H1 (cell line): ENCODE results near the gene KRT14. TPM values are rescaled to one million over a fixed set of nuclear protein-coding genes. Genes with fewer than 3 reads are reported as not detected.
A peak's percentile ranks its signal among the peaks of the same experiment; 100 is the strongest.

Experiments used
- CTCF ChIA-PET: fragments of 300-600 bp; sonication (Branson Sonifier 250); formaldehyde crosslinking; loops from one replicate; lab custom pipeline; 2021; ENCODE audit not compliant: partially characterized antibody; lab: Charles Lee
- POLR2A ChIA-PET: fragments of 300-600 bp; sonication (Branson Sonifier 250); formaldehyde crosslinking; loops from one replicate; lab custom pipeline; 2021; ENCODE audit warnings: inconsistent platforms; ENCODE audit not compliant: partially characterized antibody; lab: Charles Lee
- DNase-seq, 2 experiments: peaks; one replicate each; pipeline versions ENCODE4 v3.0.0 to v3.0.0-alpha.2; 2010 to 2022; ENCODE audit warnings: low spot score in 2 of 2, low read depth in 1 of 2, mixed read lengths in 1 of 2
- FAIRE-seq: peaks from 2 replicates; lab custom pipeline; 2011; peaks lifted over from hg19 to GRCh38; lab: Jason Lieb, UNC
- H2AFZ ChIP-seq: 2 replicates; pipeline ENCODE4 v1.8.1; 2012; ENCODE audit warnings: low read length, inconsistent platforms
- H2AK5ac ChIP-seq: 2 replicates; pipeline ENCODE4 v1.6.1; 2013; ENCODE audit warnings: low read depth, low read length
- H2BK120ac ChIP-seq: replicated peaks from 2 replicates; pipeline ENCODE3; 2013; ENCODE audit warnings: low read depth, low read length, inconsistent platforms
- H2BK12ac ChIP-seq: 2 replicates; pipeline ENCODE4 v1.6.1; 2013; ENCODE audit warnings: low read depth, low read length
- H2BK15ac ChIP-seq: 2 replicates; pipeline ENCODE4 v1.6.1; 2013; ENCODE audit warnings: low read length
- H2BK20ac ChIP-seq: 2 replicates; pipeline ENCODE4 v1.6.1; 2013; ENCODE audit warnings: low read length
- H2BK5ac ChIP-seq: 2 replicates; pipeline ENCODE4 v1.6.1; 2013; ENCODE audit warnings: low read depth, low read length
- H3K14ac ChIP-seq: 2 replicates; pipeline ENCODE4 v1.6.1; 2013; ENCODE audit warnings: inconsistent platforms; ENCODE audit not compliant: insufficient read length
- H3K18ac ChIP-seq: 2 replicates; pipeline ENCODE4 v1.6.1; 2013; ENCODE audit warnings: low read length; ENCODE audit errors: extremely low read depth
- H3K23ac ChIP-seq: 2 replicates; pipeline ENCODE4 v1.6.1; 2013; ENCODE audit warnings: inconsistent platforms; ENCODE audit not compliant: insufficient read length
- H3K23me2 ChIP-seq: 2 replicates; pipeline ENCODE4 v1.6.1; 2013; ENCODE audit warnings: low read depth, low read length
- H3K27ac ChIP-seq: 2 replicates; pipeline ENCODE4 v1.6.1; 2011; ENCODE audit warnings: low read depth, low read length, inconsistent platforms
- H3K27me3 ChIP-seq, 4 experiments: replicated peaks in 1 of 4; 1 replicate in 1 of 4; 2 replicates in 3 of 4; pipeline versions ENCODE4 v1.6.1 to v1.8.1; 2011 to 2013; ENCODE audit warnings: low read length in 3 of 4, mild to moderate bottlenecking in 3 of 4, inconsistent platforms in 2 of 4, mixed read lengths in 2 of 4, moderate library complexity in 1 of 4; ENCODE audit not compliant: control insufficient read depth in 3 of 4, insufficient read depth in 3 of 4; ENCODE audit errors: extremely low read depth in 1 of 4
- H3K36me3 ChIP-seq, 4 experiments: 2 replicates each; pipeline versions ENCODE4 v1.6.1 to v1.8.1; 2011 to 2013; ENCODE audit warnings: mild to moderate bottlenecking in 4 of 4, low read length in 3 of 4, moderate library complexity in 2 of 4, control low read depth in 1 of 4, inconsistent platforms in 1 of 4; ENCODE audit not compliant: insufficient read depth in 4 of 4, control insufficient read depth in 2 of 4
- H3K4ac ChIP-seq: replicated peaks from 2 replicates; pipeline ENCODE3; 2013; ENCODE audit warnings: low read length, low read depth, mixed read lengths, inconsistent platforms; ENCODE audit not compliant: insufficient read length
- H3K4me1 ChIP-seq, 4 experiments: replicated peaks in 1 of 4; 1 replicate in 1 of 4; 2 replicates in 3 of 4; pipeline versions ENCODE4 v1.6.1 to v1.8.1; 2011 to 2013; ENCODE audit warnings: low read length in 3 of 4, inconsistent platforms in 2 of 4, mixed read lengths in 1 of 4; ENCODE audit not compliant: insufficient read depth in 4 of 4, control insufficient read depth in 3 of 4
- H3K4me2 ChIP-seq, 2 experiments: 2 replicates each; pipeline versions ENCODE4 v1.6.1 to v1.8.1; 2011 to 2013; ENCODE audit warnings: low read depth in 2 of 2, low read length in 2 of 2, control low read depth in 1 of 2, inconsistent platforms in 1 of 2, mild to moderate bottlenecking in 1 of 2; ENCODE audit not compliant: insufficient read depth in 1 of 2
- H3K4me3 ChIP-seq, 4 experiments: fragments of 200-600, 300-600 bp in 1 of 4; sonication (generic), shearing (Covaris generic), sonication (Bioruptor Twin) in 1 of 4; 2 replicates each; pipeline versions ENCODE4 v1.5.1 to v1.8.1; 2011 to 2016; ENCODE audit warnings: low read length in 4 of 4, low read depth in 3 of 4, control low read depth in 2 of 4, inconsistent platforms in 2 of 4, mild to moderate bottlenecking in 2 of 4, mixed read lengths in 1 of 4, moderate library complexity in 1 of 4; ENCODE audit not compliant: insufficient read depth in 2 of 4; ENCODE audit errors: extremely low read depth in 1 of 4
- H3K56ac ChIP-seq: replicated peaks from 2 replicates; pipeline ENCODE3; 2013; ENCODE audit warnings: low read depth, mild to moderate bottlenecking, mixed read lengths, low read length, inconsistent platforms; ENCODE audit not compliant: insufficient read length
- H3K79me1 ChIP-seq: 2 replicates; pipeline ENCODE4 v1.6.1; 2013; ENCODE audit warnings: low read depth, low read length, control low read depth
- H3K79me2 ChIP-seq, 2 experiments: 2 replicates each; pipeline versions ENCODE4 v1.6.1 to v1.8.1; 2012 to 2013; ENCODE audit warnings: low read length in 2 of 2, mild to moderate bottlenecking in 2 of 2, inconsistent platforms in 1 of 2; ENCODE audit not compliant: insufficient read depth in 2 of 2, control insufficient read depth in 1 of 2
- H3K9ac ChIP-seq, 4 experiments: replicated peaks in 1 of 4; 1 replicate in 1 of 4; 2 replicates in 3 of 4; pipeline versions ENCODE4 v1.6.1 to v1.8.1; 2011 to 2013; ENCODE audit warnings: low read depth in 3 of 4, low read length in 3 of 4, control low read depth in 2 of 4, mild to moderate bottlenecking in 2 of 4, moderate library complexity in 2 of 4, inconsistent platforms in 1 of 4; ENCODE audit errors: extremely low read depth in 1 of 4
- H3K9me3 ChIP-seq, 2 experiments: 2 replicates each; pipeline versions ENCODE4 v1.6.1 to v1.8.1; 2012 to 2013; ENCODE audit warnings: mild to moderate bottlenecking in 2 of 2, moderate library complexity in 2 of 2, control low read depth in 1 of 2, inconsistent platforms in 1 of 2, low read depth in 1 of 2, low read length in 1 of 2, mixed read lengths in 1 of 2; ENCODE audit not compliant: insufficient read depth in 2 of 2
- H4K20me1 ChIP-seq, 2 experiments: replicated peaks in 1 of 2; 2 replicates each; pipeline versions ENCODE3 to v1.8.1; 2011 to 2013; ENCODE audit warnings: inconsistent platforms in 2 of 2, low read length in 2 of 2, mild to moderate bottlenecking in 1 of 2; ENCODE audit not compliant: insufficient read depth in 2 of 2, control insufficient read depth in 1 of 2
- H4K5ac ChIP-seq: 2 replicates; pipeline ENCODE4 v1.6.1; 2013; ENCODE audit warnings: low read length, low read depth, mixed read lengths, inconsistent platforms; ENCODE audit not compliant: insufficient read length
- H4K8ac ChIP-seq: 2 replicates; pipeline ENCODE4 v1.8.0; 2013; ENCODE audit warnings: mild to moderate bottlenecking, moderate library complexity, low read length, inconsistent platforms; ENCODE audit not compliant: insufficient read depth; ENCODE audit errors: extremely low read depth
- H4K91ac ChIP-seq: replicated peaks from 2 replicates; pipeline ENCODE3; 2013; ENCODE audit warnings: low read length, mixed read lengths, inconsistent platforms; ENCODE audit not compliant: insufficient read length
- HDAC6 ChIP-seq: IDR thresholded peaks from one replicate; pipeline ENCODE4 v1.7.1; 2012; ENCODE audit warnings: low read depth, mild to moderate bottlenecking, inconsistent platforms, low read length, moderate library complexity
- PHF8 ChIP-seq: fragments of 200-600 bp; sonication (generic); conservative IDR thresholded peaks from 2 replicates; pipeline ENCODE4 v1.7.1; 2012; ENCODE audit warnings: low read depth, mild to moderate bottlenecking, inconsistent platforms, low read length, moderate library complexity
- SIRT6 ChIP-seq: IDR thresholded peaks from one replicate; pipeline ENCODE4 v1.7.1; 2012; ENCODE audit warnings: low read length, inconsistent platforms
- YY1 ChIP-seq: IDR thresholded peaks from 2 replicates; pipeline ENCODE4 v1.6.1; 2011; ENCODE audit warnings: low read depth, mild to moderate bottlenecking, low read length
- WGBS, 2 experiments: shearing (Covaris generic) in 1 of 2; methylation state at CpG; one replicate each; pipeline versions ENCODE4 v1.1.6 to v1.1.7; 2013 to 2015; ENCODE audit warnings: low lambda C conversion rate in 2 of 2, mixed read lengths in 2 of 2, inconsistent platforms in 1 of 2, low coverage in 1 of 2, missing lambda C conversion rate in 1 of 2; ENCODE audit not compliant: insufficient replicate concordance in 2 of 2, insufficient coverage in 1 of 2, insufficient read length in 1 of 2; ENCODE audit errors: extremely low coverage in 1 of 2, missing lambda C conversion rate in 1 of 2; 5-methylcytosine and 5-hydroxymethylcytosine counted together
- polyA plus RNA-seq, 7 experiments: library from polyadenylated mRNA; depleted of rRNA in 3 of 7; stranded (reverse) in 5 of 7; unstranded in 2 of 7; fragments of >200 nt in 5 of 7; fragments of 200-250 nt in 2 of 7; gene quantifications; 1 replicate in 5 of 7; 2 replicates in 1 of 7; 4 replicates in 1 of 7; pipeline versions ENCODE4 v1.2.1 to v1.2.3, GENCODE V29; 2011 to 2013; ENCODE audit warnings: missing spikeins in 2 of 7, mixed read lengths in 2 of 7
- total RNA-seq: library from RNA; stranded (reverse); fragmentation: NEBNext Ultra II Directional; extraction: Animal tissue kit (Norgen Biotek cat#: 25700); gene quantifications from 2 replicates; pipeline ENCODE4 v1.2.1, GENCODE V29; 2021

The KRT14 gene
- total and polyA plus RNA-seq, 2 of the 8 experiments (the other 6 are each of a cell fraction or from before 2014, with no cell fraction given) = 0.35 TPM; not detected in 1

GRCh38 chr17:41633556-41634199, 47.0 kb upstream of the KRT14 start:
- Histone ChIP-seq H4K8ac (peak overlapping the region; percentile 35; the same call in 1 of the 2 replicates), H3K18ac (no peak overlapping the region), H3K4me3 (no peak overlapping the region), H3K23ac (no peak overlapping the region), H3K56ac (peak overlapping the region; percentile 100), H3K14ac (no peak overlapping the region), H3K36me3 (no peaks in the 10 kb centered on the region; a peak in 1 of 8 replicates), H4K20me1 (peaks cover 0 to 11% of the 10 kb centered on the region in 2 experiments), H3K27me3 (peaks cover 0 to 3% (median 0%) of the 10 kb centered on the region in 4 experiments; a peak in 1 of 7 replicates), H2BK5ac (no peak overlapping the region), H2BK15ac (no peak overlapping the region; the same call in 1 of the 2 replicates), H3K27ac (no peak overlapping the region), H3K23me2 (peaks cover 12% of the 10 kb centered on the region; the same call in 1 of the 2 replicates), H3K9me3 (no peaks in the 10 kb centered on the region), H3K4me2 (no peak overlapping the region), H3K9ac (no peak overlapping the region), H2BK120ac (peak overlapping the region; percentile 43), H2BK20ac (no peak overlapping the region; the same call in 1 of the 2 replicates), H3K79me2 (no peaks in the 10 kb centered on the region), H2AK5ac (peak overlapping the region; percentile 3; the same call in 1 of the 2 replicates), H2AFZ (no peak overlapping the region), H3K4ac (no peak overlapping the region), H4K5ac (no peak overlapping the region), H2BK12ac (peak overlapping the region; percentile 93; the same call in 1 of the 2 replicates), H4K91ac (peak overlapping the region; percentile 93), H3K4me1 (peaks cover 0 to 17% (median 4%) of the 10 kb centered on the region in 4 experiments; a peak in 2 of 7 replicates), H3K79me1 (no peaks in the 10 kb centered on the region)
- WGBS, 2 experiments = 86% methylated on average over 14 of the region's 14 CpGs; no CpG with 5 or more reads in 1 of the 2 experiments
- ChIA-PET CTCF (interaction anchor here (2.9 to 4.9 kb wide), 2 partner anchors 13 to 14 kb away, joined by 10 to 50 read pairs; no protein-coding TSS in a partner anchor), POLR2A (no interaction called here)
- TF ChIP-seq YY1 = no peak
- TF ChIP-seq PHF8 = no peak
- TF ChIP-seq HDAC6 = no peak
- no peak for TF ChIP-seq SIRT6
- DNase-seq = no peak
- peak; percentile 98 for FAIRE-seq
